Esophagus muscularis mucosa (tissue), 3 donors: ENCODE results near the gene P2RX1.

Experiments
- CTCF ChIP-seq, 3 experiments: fragments of 200-600 bp in 2 of 3; fragments of 450-650 bp in 1 of 3; sonication (generic) in 2 of 3; IDR thresholded peaks; one replicate each; pipeline ENCODE4 v1.5.1; 2017 to 2019; ENCODE audit warnings: antibody characterized with exemption in 3 of 3, mild to moderate bottlenecking in 2 of 3, moderate library complexity in 1 of 3
- POLR2A ChIP-seq: fragments of 450-650 bp; IDR thresholded peaks from one replicate; pipeline ENCODE4 v1.6.1; 2017; ENCODE audit warnings: antibody characterized with exemption, moderate library complexity, mild to moderate bottlenecking, low read depth
- POLR2AphosphoS5 ChIP-seq, 2 donors: sonication (generic); formaldehyde crosslinking; IDR thresholded peaks; one replicate each; pipeline ENCODE4 v1.6.1; 2017; ENCODE audit warnings: antibody characterized with exemption in 2 of 2

GRCh38 chr17:3859940-3860339, 56.3 kb downstream of the P2RX1 start:
- no peak for TF ChIP-seq CTCF (IDR thresholded peaks at IDR 0.05)
- no peak for TF ChIP-seq POLR2A
- no peak for TF ChIP-seq POLR2AphosphoS5 (IDR thresholded peaks at IDR 0.05)
